GM12891 (cell line): ENCODE data around the gene CCDC63.

ENCODE experiments used
- POLR2A ChIP-seq: IDR thresholded peaks from 2 replicates; pipeline ENCODE4 v1.6.1; 2011; ENCODE audit warnings: low read depth, low read length, control low read depth
- POLR2AphosphoS5 ChIP-seq: IDR thresholded peaks from 2 replicates; pipeline ENCODE4 v1.6.1; 2011; ENCODE audit warnings: low read depth, low read length, control low read depth
- POU2F2 ChIP-seq: IDR thresholded peaks from 2 replicates; pipeline ENCODE4 v1.6.1; 2011; ENCODE audit warnings: low read depth, mild to moderate bottlenecking, control low read depth, low read length, moderate library complexity
- SPI1 ChIP-seq: IDR thresholded peaks from 2 replicates; pipeline ENCODE4 v1.6.1; 2011; ENCODE audit warnings: low read depth, low read length, control low read depth
- TAF1 ChIP-seq: IDR thresholded peaks from 2 replicates; pipeline ENCODE4 v1.6.1; 2011; ENCODE audit warnings: low read depth, low read length, control low read depth

- TF ChIP-seq POLR2A (no peak), POLR2AphosphoS5 (no peak), TAF1 (no peak), POU2F2 (no peak), SPI1 (no peak)
These were observed 2.7 kb upstream of the CCDC63 start for GRCh38 chr12:110844131-110844530.
